Measurements from ENCODE around the gene PCDH17.

The PCDH17 gene

GRCh38 chr13:57734306-57734705 is 102.8 kb downstream of the PCDH17 start:
- Histone ChIP-seq H3K27me3 (ENCODE audit: control insufficient read depth in 1 of 2, insufficient read depth in 2 of 2, low read length in 2 of 2) (no peaks in the 10 kb centered on the region), H3K9ac (ENCODE audit: low read length in 2 of 2) (no peak overlapping the region), H3K36me3 (ENCODE audit: control insufficient read depth in 2 of 2, insufficient read depth in 2 of 2, low read length in 2 of 2) (no peaks in the 10 kb centered on the region), H3K4me3 (ENCODE audit: low read length in 2 of 2) (no peak overlapping the region), H3K27ac (ENCODE audit: low read length) (no peak overlapping the region), H3K4me1 (ENCODE audit: control insufficient read depth, insufficient read depth, low read length) (no peaks in the 10 kb centered on the region), H3K9me3 (ENCODE audit: control insufficient read depth in 2 of 2, low read length in 2 of 2) (no peaks in the 10 kb centered on the region)

GRCh38 chr13:57739089-57739488 is 107.5 kb downstream of the PCDH17 start:
- Histone ChIP-seq H3K27ac (ENCODE audit: low read length) (no peak overlapping the region), H3K4me3 (ENCODE audit: low read length in 2 of 2) (no peak overlapping the region), H3K36me3 (ENCODE audit: control insufficient read depth in 2 of 2, insufficient read depth in 2 of 2, low read length in 2 of 2) (no peaks in the 10 kb centered on the region), H3K4me1 (ENCODE audit: control insufficient read depth, insufficient read depth, low read length) (no peaks in the 10 kb centered on the region), H3K9me3 (ENCODE audit: control insufficient read depth in 2 of 2, low read length in 2 of 2) (no peaks in the 10 kb centered on the region), H3K27me3 (ENCODE audit: control insufficient read depth in 1 of 2, insufficient read depth in 2 of 2, low read length in 2 of 2) (no peaks in the 10 kb centered on the region), H3K9ac (ENCODE audit: low read length in 2 of 2) (no peak overlapping the region)

- H3K27ac ChIP-seq (ENCODE audit: low read length), result no peak overlapping the region
- no peaks in the 10 kb centered on the region for H3K4me1 ChIP-seq (ENCODE audit: control insufficient read depth, insufficient read depth, low read length)
These were observed 108.1 kb downstream of the PCDH17 start for GRCh38 chr13:57739543-57740190.

GRCh38 chr13:57740719-57741118 is 109.2 kb downstream of the PCDH17 start:
- H3K4me1 ChIP-seq (ENCODE audit: control insufficient read depth, insufficient read depth, low read length), result no peaks in the 10 kb centered on the region
- no peaks in the 10 kb centered on the region for H3K9me3 ChIP-seq (ENCODE audit: control insufficient read depth in 2 of 2, low read length in 2 of 2)
- no peak overlapping the region for H3K9ac ChIP-seq (ENCODE audit: low read length in 2 of 2)
- no peaks in the 10 kb centered on the region for H3K27me3 ChIP-seq (ENCODE audit: control insufficient read depth in 1 of 2, insufficient read depth in 2 of 2, low read length in 2 of 2)
- no peak overlapping the region for H3K27ac ChIP-seq (ENCODE audit: low read length)
- H3K4me3 ChIP-seq (ENCODE audit: low read length in 2 of 2), result no peak overlapping the region
- H3K36me3 ChIP-seq (ENCODE audit: control insufficient read depth in 2 of 2, insufficient read depth in 2 of 2, low read length in 2 of 2), result no peaks in the 10 kb centered on the region

More at GRCh38 chr13:57739543-57740190, 108.1 kb downstream of the PCDH17 start:
- Histone ChIP-seq H3K4me3 (ENCODE audit: low read length in 2 of 2) (no peak overlapping the region), H3K9ac (ENCODE audit: low read length in 2 of 2) (no peak overlapping the region), H3K9me3 (ENCODE audit: control insufficient read depth in 2 of 2, low read length in 2 of 2) (no peaks in the 10 kb centered on the region), H3K36me3 (ENCODE audit: control insufficient read depth in 2 of 2, insufficient read depth in 2 of 2, low read length in 2 of 2) (no peaks in the 10 kb centered on the region), H3K27me3 (ENCODE audit: control insufficient read depth in 1 of 2, insufficient read depth in 2 of 2, low read length in 2 of 2) (no peaks in the 10 kb centered on the region)

GRCh38 chr13:57748096-57748495 is 116.6 kb downstream of the PCDH17 start:
- Histone ChIP-seq H3K4me3 (ENCODE audit: low read length in 2 of 2) (no peak overlapping the region), H3K9me3 (ENCODE audit: control insufficient read depth in 2 of 2, low read length in 2 of 2) (no peaks in the 10 kb centered on the region)

GRCh38 chr13:57760951-57761350 is 129.4 kb downstream of the PCDH17 start:
- H3K36me3 ChIP-seq (ENCODE audit: control insufficient read depth in 2 of 2, insufficient read depth in 2 of 2, low read length in 2 of 2), result no peaks in the 10 kb centered on the region
- H3K27me3 ChIP-seq (ENCODE audit: control insufficient read depth in 1 of 2, insufficient read depth in 2 of 2, low read length in 2 of 2), result no peaks in the 10 kb centered on the region
- H3K9me3 ChIP-seq (ENCODE audit: control insufficient read depth in 2 of 2, low read length in 2 of 2), result no peaks in the 10 kb centered on the region
- no peak overlapping the region for H3K9ac ChIP-seq (ENCODE audit: low read length in 2 of 2)
- H3K4me3 ChIP-seq (ENCODE audit: low read length in 2 of 2), result no peak overlapping the region
- H3K4me1 ChIP-seq (ENCODE audit: control insufficient read depth, insufficient read depth, low read length), result no peaks in the 10 kb centered on the region
- no peak overlapping the region for H3K27ac ChIP-seq (ENCODE audit: low read length)

More at GRCh38 chr13:57748096-57748495, 116.6 kb downstream of the PCDH17 start:
- Histone ChIP-seq H3K4me1 (ENCODE audit: control insufficient read depth, insufficient read depth, low read length) (no peaks in the 10 kb centered on the region), H3K36me3 (ENCODE audit: control insufficient read depth in 2 of 2, insufficient read depth in 2 of 2, low read length in 2 of 2) (no peaks in the 10 kb centered on the region), H3K27me3 (ENCODE audit: control insufficient read depth in 1 of 2, insufficient read depth in 2 of 2, low read length in 2 of 2) (no peaks in the 10 kb centered on the region), H3K9ac (ENCODE audit: low read length in 2 of 2) (no peak overlapping the region), H3K27ac (ENCODE audit: low read length) (no peak overlapping the region)

- no peaks in the 10 kb centered on the region for H3K9me3 ChIP-seq (ENCODE audit: control insufficient read depth in 2 of 2, low read length in 2 of 2)
These were observed 132.1 kb downstream of the PCDH17 start for GRCh38 chr13:57763689-57764088.

More at GRCh38 chr13:57763689-57764088, 132.1 kb downstream of the PCDH17 start:
- Histone ChIP-seq H3K4me3 (ENCODE audit: low read length in 2 of 2) (no peak overlapping the region), H3K36me3 (ENCODE audit: control insufficient read depth in 2 of 2, insufficient read depth in 2 of 2, low read length in 2 of 2) (no peaks in the 10 kb centered on the region), H3K27ac (ENCODE audit: low read length) (no peak overlapping the region), H3K9ac (ENCODE audit: low read length in 2 of 2) (no peak overlapping the region), H3K27me3 (ENCODE audit: control insufficient read depth in 1 of 2, insufficient read depth in 2 of 2, low read length in 2 of 2) (no peaks in the 10 kb centered on the region), H3K4me1 (ENCODE audit: control insufficient read depth, insufficient read depth, low read length) (no peaks in the 10 kb centered on the region)

Measured in stomach smooth muscle (tissue), 2 donors.